GM18868 (cell line): Measurements from ENCODE around the gene LTBP4.
"Not testable (repeated sequence)": the region's sequence is repeated elsewhere in the genome, so short reads cannot be mapped to it uniquely, and the experiment has no call there.

Experiments used
- ATAC-seq: cut with Tn5 transposase; IDR thresholded peaks from one replicate; pipeline ENCODE4 v1.9.1; 2021; ENCODE audit warnings: mild to moderate bottlenecking, moderate library complexity; ENCODE audit not compliant: unreplicated experiment

Gene LTBP4

GRCh38 chr19:40601134-40601974 lies at the start of gene LTBP4:
Gene LTBP4, plus strand, starts transcription at chr19:40601369. Its CDS starts 19 bp downstream, at chr19:40601388.
- no peak for ATAC-seq

DNA sequence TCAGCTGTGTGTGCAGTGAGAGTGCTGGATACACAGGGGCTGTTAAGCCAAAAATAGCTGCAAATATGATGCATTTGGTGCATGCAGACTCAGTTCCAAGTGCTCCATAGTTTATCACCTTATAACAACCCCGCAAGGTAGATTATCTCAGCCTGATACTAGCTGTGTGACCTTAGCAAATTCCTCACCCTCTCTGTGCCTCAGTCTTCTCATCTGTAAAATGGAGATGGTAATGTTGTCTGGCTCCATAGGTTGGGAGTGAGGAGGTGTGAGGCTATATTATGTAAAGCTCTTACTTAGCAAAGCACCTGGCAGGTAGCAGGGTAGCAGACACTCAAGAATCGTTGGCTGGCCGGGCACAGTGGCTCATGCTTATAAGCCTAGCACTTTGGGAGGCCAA lies 48.3 kb upstream of the LTBP4 start:
- ATAC-seq: no peak

- ATAC-seq: no peak
Measured at GRCh38 chr19:40553885-40554857, 47.0 kb upstream of the LTBP4 start.

DNA sequence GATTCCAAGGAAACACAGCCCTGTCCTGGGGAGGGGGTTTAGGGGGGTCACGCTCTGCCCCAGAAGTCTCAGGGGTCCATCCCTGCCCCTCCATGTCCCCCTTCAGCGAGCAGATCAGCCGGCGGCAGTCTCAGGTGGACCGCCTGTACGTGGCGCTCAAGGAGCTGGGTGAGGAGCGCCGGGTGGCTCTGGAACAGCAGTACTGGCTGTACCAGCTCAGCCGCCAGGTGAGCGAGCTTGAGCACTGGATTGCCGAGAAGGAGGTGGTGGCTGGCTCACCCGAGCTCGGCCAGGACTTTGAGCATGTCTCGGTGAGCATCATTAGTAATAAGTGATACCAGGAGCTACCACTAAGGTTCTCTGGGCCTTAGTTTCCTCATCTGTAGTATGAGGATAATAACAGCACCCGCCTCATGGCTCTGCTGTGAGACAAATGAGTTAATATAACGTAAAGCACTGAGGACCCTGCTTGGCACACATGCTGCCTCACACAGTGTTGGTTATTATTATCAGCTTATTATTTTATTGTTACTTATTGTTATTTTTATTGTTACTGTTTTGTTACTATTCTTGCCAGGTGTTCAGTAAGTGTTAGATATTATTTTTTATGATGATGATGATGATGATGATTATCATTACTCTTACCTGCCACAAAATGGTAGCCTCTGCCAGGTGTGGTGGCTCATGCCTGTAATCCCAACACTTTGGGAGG lies 45.0 kb upstream of the LTBP4 start:
- no peak for ATAC-seq

DNA sequence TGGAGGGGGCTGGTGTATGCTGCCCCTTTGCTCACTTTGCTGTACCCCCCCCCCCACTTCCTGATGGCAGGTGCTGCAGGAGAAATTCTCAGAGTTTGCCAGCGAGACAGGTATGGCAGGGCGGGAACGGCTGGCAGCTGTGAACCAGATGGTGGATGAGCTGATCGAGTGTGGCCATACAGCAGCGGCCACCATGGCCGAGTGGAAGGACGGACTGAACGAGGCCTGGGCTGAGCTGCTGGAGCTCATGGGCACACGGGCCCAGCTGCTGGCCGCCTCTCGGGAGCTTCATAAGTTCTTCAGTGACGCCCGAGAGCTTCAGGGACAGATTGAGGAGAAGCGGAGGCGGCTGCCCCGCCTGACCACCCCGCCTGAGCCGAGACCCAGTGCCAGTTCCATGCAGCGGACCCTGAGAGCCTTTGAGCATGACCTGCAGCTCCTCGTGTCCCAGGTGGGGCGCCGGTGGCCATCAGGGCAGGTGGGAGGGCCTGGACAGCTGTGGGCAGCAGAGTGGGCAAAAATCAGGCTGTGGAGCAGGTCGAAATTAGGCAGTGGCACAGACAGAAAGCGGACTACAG lies 44.1 kb upstream of the LTBP4 start:
- no peak for ATAC-seq

- ATAC-seq: no peak
Measured at GRCh38 chr19:40559394-40559793, 41.8 kb upstream of the LTBP4 start.

- no peak for ATAC-seq
Measured at GRCh38 chr19:40560092-40560507, 41.1 kb upstream of the LTBP4 start.

GRCh38 chr19:40561947-40562346 lies 39.2 kb upstream of the LTBP4 start:
- ATAC-seq: no peak

DNA sequence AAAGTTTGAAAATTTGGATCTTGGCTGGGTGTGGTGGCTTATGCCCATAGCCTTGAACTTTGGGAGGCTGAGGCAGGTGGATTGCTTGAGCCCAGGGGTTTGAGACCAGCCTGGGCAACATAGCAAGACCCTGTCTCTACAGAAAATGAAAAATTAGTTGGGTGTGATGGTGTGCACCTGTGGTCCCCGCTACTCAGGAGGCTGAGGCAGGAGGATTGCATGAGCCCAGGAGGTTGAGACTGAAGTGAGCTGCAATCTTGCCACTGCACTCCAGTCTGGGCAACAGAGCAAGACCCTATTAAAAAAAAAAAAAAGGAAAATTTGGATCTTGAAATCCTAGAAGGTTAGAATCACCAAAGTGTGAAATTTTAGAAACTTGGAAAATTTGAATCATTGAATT lies 36.6 kb upstream of the LTBP4 start:
- not testable (repeated sequence) for ATAC-seq

DNA sequence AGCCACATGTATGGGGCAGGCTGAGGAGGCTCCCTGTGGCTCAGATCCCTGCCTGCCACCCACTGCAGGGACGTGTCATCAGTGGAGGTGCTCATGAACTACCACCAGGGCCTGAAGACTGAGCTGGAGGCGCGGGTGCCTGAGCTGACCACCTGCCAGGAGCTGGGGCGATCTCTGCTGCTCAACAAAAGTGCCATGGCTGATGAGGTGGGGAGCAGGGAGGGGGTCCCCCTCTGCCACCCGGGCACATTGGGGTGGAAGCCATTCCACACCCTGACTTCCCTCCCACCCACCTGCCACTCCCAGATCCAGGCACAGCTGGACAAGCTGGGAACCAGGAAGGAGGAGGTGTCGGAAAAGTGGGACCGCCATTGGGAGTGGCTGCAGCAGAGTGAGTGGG lies 35.8 kb upstream of the LTBP4 start:
- no peak for ATAC-seq

GRCh38 chr19:40565910-40566495 lies 35.2 kb upstream of the LTBP4 start:
- ATAC-seq: no peak

- no peak for ATAC-seq
Measured at GRCh38 chr19:40567040-40567749, 34.0 kb upstream of the LTBP4 start.

DNA sequence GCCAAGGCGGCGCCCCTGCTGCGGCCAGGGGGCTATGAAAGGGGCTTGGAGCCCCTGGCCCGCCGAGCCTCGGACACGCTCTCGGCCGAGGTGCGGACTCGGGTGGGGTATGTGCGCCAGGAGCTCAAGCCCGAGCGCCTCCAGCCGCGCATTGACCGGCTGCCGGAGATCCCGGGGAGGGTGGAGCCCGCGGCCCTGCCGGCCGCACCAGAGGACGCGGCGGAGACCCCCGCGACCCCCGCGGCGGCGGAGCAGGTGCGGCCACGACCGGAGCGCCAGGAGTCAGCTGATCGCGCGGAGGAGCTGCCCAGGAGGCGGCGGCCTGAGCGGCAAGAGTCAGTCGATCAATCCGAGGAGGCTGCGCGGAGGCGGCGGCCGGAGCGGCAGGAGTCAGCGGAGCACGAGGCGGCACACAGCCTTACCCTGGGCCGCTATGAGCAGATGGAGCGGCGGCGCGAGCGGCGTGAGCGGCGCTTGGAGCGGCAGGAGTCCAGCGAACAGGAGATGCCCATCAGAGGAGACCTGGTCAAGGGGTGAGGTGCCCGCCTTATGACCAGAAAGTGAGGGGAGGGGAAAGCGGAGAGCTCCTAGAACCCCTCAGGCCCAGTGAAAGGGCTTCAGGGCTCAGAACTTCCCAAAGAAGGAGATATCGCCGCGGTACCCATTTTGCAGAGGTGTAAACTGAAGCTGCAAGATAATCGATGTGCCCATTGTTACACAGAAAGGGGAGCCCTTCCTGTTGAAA lies 33.2 kb upstream of the LTBP4 start:
- no peak for ATAC-seq

GRCh38 chr19:40570313-40571004 lies 30.7 kb upstream of the LTBP4 start:
- ATAC-seq: peak; percentile 79

DNA sequence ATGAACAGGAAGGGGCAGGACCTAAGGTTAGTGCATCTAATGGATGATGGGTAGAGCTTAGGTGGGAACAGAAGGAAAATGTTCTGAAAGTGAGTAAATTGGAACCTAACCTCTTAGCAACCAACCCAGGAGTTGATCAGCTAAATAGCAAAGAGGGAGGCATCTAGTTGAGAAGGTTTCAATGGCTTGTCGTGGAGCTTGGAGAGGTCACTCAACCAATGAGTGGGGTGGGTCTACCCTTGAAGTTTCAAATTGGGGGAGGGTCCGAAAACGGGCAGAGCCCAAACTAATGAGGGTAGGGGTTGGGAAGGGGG lies 30.2 kb upstream of the LTBP4 start:
- ATAC-seq: no peak

GRCh38 chr19:40571831-40572495 lies 29.2 kb upstream of the LTBP4 start:
- no peak for ATAC-seq

DNA sequence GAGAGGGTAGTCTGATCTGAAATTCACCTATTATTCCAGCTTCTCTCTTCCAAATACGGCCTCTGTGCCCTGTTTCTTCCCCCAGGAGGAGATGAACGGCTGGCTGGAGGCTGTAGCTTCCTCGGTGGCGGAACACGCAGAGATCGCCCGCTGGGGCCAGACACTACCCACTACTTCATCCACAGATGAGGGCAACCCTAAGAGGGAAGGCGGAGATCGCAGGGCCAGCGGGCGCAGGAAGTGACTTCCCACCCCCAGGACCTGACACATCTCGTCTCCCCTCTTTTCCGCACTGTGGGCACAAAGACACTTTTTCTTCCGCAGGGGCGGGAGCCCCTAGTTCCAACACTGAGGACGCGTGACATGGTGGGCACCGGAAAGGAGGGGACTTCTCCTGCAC lies 25.8 kb upstream of the LTBP4 start:
- no peak for ATAC-seq

- ATAC-seq: no peak
Measured at GRCh38 chr19:40576151-40576584, 25.0 kb upstream of the LTBP4 start.
